GM06990 (cell line): ENCODE measurements around the gene OCRL.

Experiments
- DNase-seq: peaks from one replicate; pipeline ENCODE4 v3.0.0-alpha.2; 2011; ENCODE audit not compliant: insufficient read length; ENCODE audit errors: extremely low read depth
- H3K27me3 ChIP-seq: replicated peaks from 2 replicates; pipeline ENCODE4 v1.6.0; 2011; ENCODE audit warnings: low read length; ENCODE audit not compliant: control insufficient read depth, insufficient read depth
- H3K36me3 ChIP-seq: 2 replicates; pipeline ENCODE4 v1.5.1; 2011; ENCODE audit warnings: low read length; ENCODE audit not compliant: control insufficient read depth, insufficient read depth
- H3K4me3 ChIP-seq: replicated peaks from 2 replicates; pipeline ENCODE4 v1.5.1; 2011; ENCODE audit warnings: low read depth, mild to moderate bottlenecking, control low read depth, low read length
- TF ChIP-seq, protein P1 (sequence below): IDR thresholded peaks from 2 replicates; pipeline ENCODE4 v1.5.1; 2011; ENCODE audit warnings: low read length, control low read depth, mild to moderate bottlenecking, inconsistent platforms; ENCODE audit not compliant: insufficient read depth, poor library complexity, severe bottlenecking

Gene OCRL

DNA sequence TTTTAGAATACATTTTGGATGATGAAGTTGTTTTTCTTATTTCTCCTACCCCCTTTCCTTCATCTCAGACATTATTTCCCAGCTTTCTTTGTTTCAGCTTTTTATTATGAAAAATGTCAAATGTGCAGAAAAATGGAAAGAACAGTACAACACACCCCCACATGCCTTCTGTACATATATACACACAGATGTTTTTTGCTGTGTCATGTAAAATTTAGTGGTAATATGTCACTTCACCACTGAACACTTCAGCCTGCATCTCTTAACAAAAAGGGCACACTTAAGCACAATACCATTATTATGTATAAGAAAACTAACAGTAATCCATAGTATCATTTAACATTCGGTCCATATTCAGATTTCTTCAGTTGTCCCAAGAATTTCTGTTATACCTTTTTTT lies 37.8 kb downstream of the OCRL start:
- TF ChIP-seq, protein P1, sequence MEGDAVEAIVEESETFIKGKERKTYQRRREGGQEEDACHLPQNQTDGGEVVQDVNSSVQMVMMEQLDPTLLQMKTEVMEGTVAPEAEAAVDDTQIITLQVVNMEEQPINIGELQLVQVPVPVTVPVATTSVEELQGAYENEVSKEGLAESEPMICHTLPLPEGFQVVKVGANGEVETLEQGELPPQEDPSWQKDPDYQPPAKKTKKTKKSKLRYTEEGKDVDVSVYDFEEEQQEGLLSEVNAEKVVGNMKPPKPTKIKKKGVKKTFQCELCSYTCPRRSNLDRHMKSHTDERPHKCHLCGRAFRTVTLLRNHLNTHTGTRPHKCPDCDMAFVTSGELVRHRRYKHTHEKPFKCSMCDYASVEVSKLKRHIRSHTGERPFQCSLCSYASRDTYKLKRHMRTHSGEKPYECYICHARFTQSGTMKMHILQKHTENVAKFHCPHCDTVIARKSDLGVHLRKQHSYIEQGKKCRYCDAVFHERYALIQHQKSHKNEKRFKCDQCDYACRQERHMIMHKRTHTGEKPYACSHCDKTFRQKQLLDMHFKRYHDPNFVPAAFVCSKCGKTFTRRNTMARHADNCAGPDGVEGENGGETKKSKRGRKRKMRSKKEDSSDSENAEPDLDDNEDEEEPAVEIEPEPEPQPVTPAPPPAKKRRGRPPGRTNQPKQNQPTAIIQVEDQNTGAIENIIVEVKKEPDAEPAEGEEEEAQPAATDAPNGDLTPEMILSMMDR = no peak
- Histone ChIP-seq H3K4me3 (no peak overlapping the region), H3K36me3 (0 out of 2 replicates have a peak, but pooled peaks cover 1% of the 10 kb centered on the region), H3K27me3 (no peaks in the 10 kb centered on the region)
- no peak for DNase-seq

DNA sequence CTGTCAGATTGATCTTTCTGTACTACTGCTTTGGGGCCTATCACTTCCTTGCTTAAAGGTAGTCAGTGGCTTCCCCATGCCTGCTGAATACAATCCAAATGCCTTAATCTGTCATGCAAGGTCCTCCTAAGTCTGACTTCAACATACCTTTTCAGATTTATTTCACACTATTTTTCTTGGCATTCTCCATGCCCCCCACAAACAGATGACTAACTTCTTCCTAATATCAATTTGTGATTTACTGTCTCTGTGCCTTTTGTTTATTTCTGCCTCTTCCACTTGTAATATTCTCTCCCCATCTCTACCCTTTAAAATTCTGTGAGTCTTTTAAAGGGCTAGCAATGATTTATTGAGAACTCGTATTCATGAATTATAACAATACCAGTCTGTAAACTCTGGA lies 41.8 kb downstream of the OCRL start:
- Histone ChIP-seq H3K36me3 (no peaks in the 10 kb centered on the region), H3K4me3 (no peak overlapping the region), H3K27me3 (no peaks in the 10 kb centered on the region)
- no peak for DNase-seq
- TF ChIP-seq, protein P1 = no peak

DNA sequence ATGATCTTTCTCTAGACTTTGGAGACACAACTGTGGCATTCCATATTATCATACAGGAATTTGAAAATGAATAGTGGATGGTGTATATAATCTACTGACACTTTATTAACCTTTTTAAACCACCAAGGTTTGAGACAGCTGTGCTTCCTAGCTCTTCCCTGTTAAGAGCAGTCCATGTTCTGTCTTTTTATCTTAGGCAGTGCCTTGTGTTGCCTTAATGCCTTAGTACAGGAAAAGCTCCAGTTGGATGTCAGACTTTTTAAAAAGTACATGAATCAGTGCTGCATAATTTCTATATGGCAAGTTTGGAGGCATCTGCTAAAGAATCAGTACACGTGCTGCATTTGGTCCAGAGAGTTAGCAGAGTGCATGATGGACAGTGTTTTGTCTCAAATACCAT lies 45.1 kb downstream of the OCRL start:
- TF ChIP-seq, protein P1 = no peak

DNA sequence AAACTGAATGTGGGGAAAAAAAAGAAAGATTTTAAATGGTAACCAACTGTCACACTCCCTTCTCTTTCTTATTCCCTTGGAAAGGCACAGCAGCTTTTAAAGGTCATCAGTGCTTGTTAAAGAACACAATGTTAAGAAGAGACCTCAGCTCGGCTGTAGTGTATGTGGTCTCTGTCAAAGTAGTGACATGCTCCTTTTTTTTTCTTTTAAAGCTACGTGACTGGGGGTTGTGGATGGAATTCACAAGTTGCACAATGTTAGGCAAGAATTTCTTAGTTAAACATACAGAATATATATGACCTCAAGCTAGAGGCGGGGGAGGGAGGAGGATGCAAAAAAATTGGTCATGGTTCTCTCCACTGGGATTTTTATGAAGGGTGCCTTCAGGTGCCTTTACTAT lies 45.6 kb downstream of the OCRL start:
- TF ChIP-seq, protein P1 = no peak
- no peaks in the 10 kb centered on the region for H3K36me3 ChIP-seq
- H3K4me3 ChIP-seq = no peak overlapping the region
- no peak for DNase-seq
- H3K27me3 ChIP-seq = no peaks in the 10 kb centered on the region

More for the DNA sequence above, 45.1 kb downstream of the OCRL start:
- no peak for DNase-seq
- Histone ChIP-seq H3K4me3 (no peak overlapping the region), H3K27me3 (no peaks in the 10 kb centered on the region), H3K36me3 (no peaks in the 10 kb centered on the region)

DNA sequence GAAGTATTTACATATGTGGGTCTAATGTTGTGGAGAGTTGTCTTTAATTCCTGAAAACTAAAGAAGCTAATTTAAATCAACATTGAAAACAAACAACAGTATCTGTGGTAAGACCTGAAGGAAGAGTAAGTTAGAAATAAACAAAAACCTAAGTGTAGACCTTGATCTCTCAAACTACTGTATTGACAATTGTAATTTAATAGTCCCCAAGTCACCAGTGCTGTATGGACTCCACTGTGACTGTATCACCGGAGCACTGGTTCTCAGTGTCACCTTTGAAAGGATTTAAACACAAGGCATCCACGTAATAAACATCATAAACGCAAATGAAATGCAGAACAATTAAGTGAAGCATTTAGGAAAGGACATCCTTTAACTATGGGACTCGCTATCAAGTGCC lies 46.4 kb downstream of the OCRL start:
- Histone ChIP-seq H3K27me3 (no peaks in the 10 kb centered on the region), H3K4me3 (no peak overlapping the region), H3K36me3 (no peaks in the 10 kb centered on the region)
- DNase-seq = no peak
- TF ChIP-seq, protein P1 = no peak

DNA sequence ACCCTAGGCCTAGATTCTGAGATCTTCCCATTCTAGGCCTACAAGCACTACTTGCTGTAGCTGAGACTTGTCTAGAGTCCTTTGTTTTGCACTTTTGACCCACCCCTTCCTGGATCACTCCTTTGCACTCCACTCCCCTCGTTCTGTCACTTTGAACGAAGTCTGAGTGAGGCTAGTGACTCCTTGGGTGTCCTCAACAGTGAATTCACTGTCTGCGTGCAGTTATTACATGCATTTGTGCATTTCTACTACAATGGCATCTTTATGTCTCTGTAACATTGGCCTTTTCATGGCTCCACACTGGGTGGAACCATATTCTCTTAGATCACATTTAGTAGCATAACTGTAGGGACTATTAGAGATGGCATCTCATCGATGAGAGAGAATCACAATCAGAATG lies 50.5 kb downstream of the OCRL start:
- TF ChIP-seq, protein P1 = no peak
- Histone ChIP-seq H3K27me3 (no peaks in the 10 kb centered on the region), H3K36me3 (no peaks in the 10 kb centered on the region), H3K4me3 (no peak overlapping the region)
- DNase-seq = no peak
